IMR-90 (cell line): ENCODE results near the gene ZNF692. TPM values are rescaled to one million over a fixed set of nuclear protein-coding genes. Genes with fewer than 3 reads are reported as not detected.

Experiments
- ATAC-seq: fragments of 200-7000 bp; cut with Tn5 transposase; 2 replicates; pipeline ENCODE4 v1.9.1; 2020; ENCODE audit warnings: low read depth, mild to moderate bottlenecking, moderate library complexity
- BruUV-seq: library from RNA; stranded (reverse); fragments of 400-500 nt; replicated peaks from 2 replicates; lab custom pipeline; 2021; lab: Mats Ljungman, UMichigan
- CTCF ChIA-PET: fragments of 300-600 bp; formaldehyde crosslinking; extraction: SDS; loops from one replicate; lab custom pipeline; 2021; ENCODE audit warnings: antibody characterized with exemption; lab: Yijun Ruan, JAX
- POLR2A ChIA-PET: fragments of 300-600 bp; sonication (Branson Sonifier 250); formaldehyde crosslinking; loops from one replicate; lab custom pipeline; 2022; ENCODE audit warnings: antibody characterized with exemption; ENCODE audit not compliant: unreplicated experiment; lab: Charles Lee
- DNase-seq: peaks from one replicate; pipeline ENCODE4 v3.0.0; 2013
- H2AFZ ChIP-seq: replicated peaks from 2 replicates; pipeline ENCODE3; 2013; ENCODE audit warnings: low read length, mild to moderate bottlenecking; ENCODE audit not compliant: poor library complexity
- H2AK5ac ChIP-seq: 2 replicates; pipeline ENCODE4 v1.6.1; 2013; ENCODE audit warnings: low read depth, low read length, inconsistent platforms
- H2AK9ac ChIP-seq: replicated peaks from 2 replicates; pipeline ENCODE3; 2013; ENCODE audit warnings: mild to moderate bottlenecking, low read depth, low read length, moderate library complexity; ENCODE audit not compliant: poor library complexity
- H2BK120ac ChIP-seq: 2 replicates; pipeline ENCODE4 v1.6.1; 2013; ENCODE audit warnings: low read depth, low read length, inconsistent platforms
- H2BK15ac ChIP-seq: 3 replicates; pipeline ENCODE4 v1.6.1; 2013; ENCODE audit warnings: low read depth, low read length, inconsistent platforms
- H2BK20ac ChIP-seq: 2 replicates; pipeline ENCODE4 v1.6.1; 2013; ENCODE audit warnings: low read depth, mild to moderate bottlenecking, inconsistent platforms, low read length, moderate library complexity
- H2BK5ac ChIP-seq: 2 replicates; pipeline ENCODE4 v1.6.1; 2013; ENCODE audit warnings: mild to moderate bottlenecking, low read depth, low read length, inconsistent platforms; ENCODE audit not compliant: poor library complexity, severe bottlenecking
- H3K14ac ChIP-seq: replicated peaks from 2 replicates; pipeline ENCODE4 v1.6.1; 2013; ENCODE audit warnings: low read depth, low read length, inconsistent platforms
- H3K18ac ChIP-seq: 2 replicates; pipeline ENCODE4 v1.6.1; 2013; ENCODE audit warnings: low read depth, low read length, control low read depth
- H3K23ac ChIP-seq: 2 replicates; pipeline ENCODE4 v1.6.1; 2013; ENCODE audit warnings: low read depth, low read length, inconsistent platforms
- H3K27ac ChIP-seq: 2 replicates; pipeline ENCODE4 v1.5.1; 2013; ENCODE audit warnings: mild to moderate bottlenecking, control low read depth, low read length; ENCODE audit not compliant: insufficient read depth
- H3K27me3 ChIP-seq: 2 replicates; pipeline ENCODE4 v1.6.1; 2013; ENCODE audit warnings: low read length; ENCODE audit not compliant: control insufficient read depth, insufficient read depth
- H3K36me3 ChIP-seq: 2 replicates; pipeline ENCODE4 v1.6.1; 2013; ENCODE audit warnings: low read length, mixed read lengths; ENCODE audit not compliant: control insufficient read depth, insufficient read depth
- H3K4ac ChIP-seq: 2 replicates; pipeline ENCODE4 v1.6.1; 2013; ENCODE audit warnings: low read depth, low read length, inconsistent platforms
- H3K4me1 ChIP-seq: 2 replicates; pipeline ENCODE4 v1.6.1; 2013; ENCODE audit warnings: low read length, mixed read lengths; ENCODE audit not compliant: control insufficient read depth, insufficient read depth
- H3K4me2 ChIP-seq: 2 replicates; pipeline ENCODE4 v1.6.1; 2013; ENCODE audit warnings: low read depth, mild to moderate bottlenecking, control low read depth, low read length, moderate library complexity
- H3K4me3 ChIP-seq: 2 replicates; pipeline ENCODE4 v1.5.1; 2013; ENCODE audit warnings: low read depth, mild to moderate bottlenecking, control low read depth, low read length, moderate library complexity; ENCODE audit not compliant: insufficient read depth
- H3K56ac ChIP-seq: 2 replicates; pipeline ENCODE4 v1.6.1; 2013; ENCODE audit warnings: low read length, inconsistent platforms; ENCODE audit not compliant: insufficient read depth; ENCODE audit errors: extremely low read depth
- H3K79me1 ChIP-seq, 2 experiments: 2 replicates each; pipeline ENCODE4 v1.6.1; 2013; ENCODE audit warnings: low read length in 2 of 2, inconsistent platforms in 1 of 2, low read depth in 1 of 2
- H3K9ac ChIP-seq: 2 replicates; pipeline ENCODE4 v1.6.1; 2013; ENCODE audit warnings: low read depth, low read length, control low read depth
- H3K9me1 ChIP-seq: 2 replicates; pipeline ENCODE4 v1.6.1; 2013; ENCODE audit warnings: low read length, inconsistent platforms; ENCODE audit not compliant: insufficient read depth
- H3K9me3 ChIP-seq: 2 replicates; pipeline ENCODE4 v1.6.1; 2013; ENCODE audit warnings: low read length; ENCODE audit not compliant: control insufficient read depth, insufficient read depth
- H4K20me1 ChIP-seq: 2 replicates; pipeline ENCODE4 v1.6.1; 2013; ENCODE audit warnings: low read length, inconsistent platforms; ENCODE audit not compliant: insufficient read depth
- H4K5ac ChIP-seq: 2 replicates; pipeline ENCODE4 v1.6.1; 2013; ENCODE audit warnings: mild to moderate bottlenecking, low read depth, low read length, control low read depth
- H4K8ac ChIP-seq, 2 experiments: 2 replicates each; pipeline ENCODE4 v1.6.1; 2013; ENCODE audit warnings: low read depth in 2 of 2, low read length in 2 of 2, control low read depth in 1 of 2, inconsistent platforms in 1 of 2
- H4K91ac ChIP-seq: 2 replicates; pipeline ENCODE4 v1.6.1; 2013; ENCODE audit warnings: low read depth, low read length, inconsistent platforms; ENCODE audit not compliant: insufficient read depth
- FOS ChIP-seq: fragments of 150-350 bp; IDR thresholded peaks from 2 replicates; pipeline ENCODE4 v1.6.1; 2016; ENCODE audit warnings: low read depth, low read length
- MXI1 ChIP-seq: IDR thresholded peaks from 2 replicates; pipeline ENCODE4 v1.6.1; 2012; ENCODE audit warnings: low read depth, mild to moderate bottlenecking, low read length, moderate library complexity, borderline replicate concordance
- NFE2L2 ChIP-seq: fragments of 150-350 bp; IDR thresholded peaks from 2 replicates; pipeline ENCODE4 v1.6.1; 2016; ENCODE audit warnings: low read depth, mild to moderate bottlenecking, low read length
- POLR2A ChIP-seq: IDR thresholded peaks from 2 replicates; pipeline ENCODE4 v1.6.1; 2012; ENCODE audit warnings: mild to moderate bottlenecking, low read depth, low read length
- RAD21 ChIP-seq: IDR thresholded peaks from 2 replicates; pipeline ENCODE4 v1.6.1; 2012; ENCODE audit warnings: low read length, improper control_type of control experiment
- RCOR1 ChIP-seq: IDR thresholded peaks from 2 replicates; pipeline ENCODE4 v1.6.1; 2012; ENCODE audit warnings: mild to moderate bottlenecking, low read length, improper control_type of control experiment; ENCODE audit not compliant: insufficient replicate concordance
- RFX5 ChIP-seq: IDR thresholded peaks from 2 replicates; pipeline ENCODE4 v1.8.0; 2012; ENCODE audit warnings: low read depth, mild to moderate bottlenecking, low read length, moderate library complexity
- WGBS, 2 experiments: methylation state at CpG; one replicate each; pipeline versions ENCODE4 v1.1.5 to v1.1.7; 2013; ENCODE audit warnings: missing lambda C conversion rate in 2 of 2; ENCODE audit not compliant: insufficient read length in 1 of 2; ENCODE audit errors: extremely low coverage in 2 of 2; 5-methylcytosine and 5-hydroxymethylcytosine counted together
- dilution Hi-C: fragments of 300-500 bp; cut with HindIII; formaldehyde crosslinking; loops from one replicate; pipeline ENCODE4 v1.14.3; 2018; ENCODE audit warnings: low sequenced_read_pairs; ENCODE audit not compliant: unreplicated experiment
- in situ Hi-C: fragments of 300-500 bp; cut with MboI; formaldehyde crosslinking; loops from 3 replicates; pipeline ENCODE4 v1.14.3; 2019; ENCODE audit warnings: low sequenced_read_pairs, inconsistent platforms, mixed read lengths
- intact Hi-C: fragments of 100-400 bp; cut with micrococcal nuclease; formaldehyde crosslinking; loops from 2 replicates; pipeline ENCODE4 v1.10.0; 2022
- polyA plus RNA-seq, 3 experiments: library from polyadenylated mRNA; depleted of rRNA; stranded (reverse); fragments of >200 nt; gene quantifications; 2 replicates each; pipeline ENCODE4 v1.2.3, GENCODE V29; 2012; ENCODE audit warnings: low replicate concordance in 1 of 3
- total RNA-seq: library from RNA; depleted of rRNA; stranded (reverse); fragments of >200 nt; gene quantifications from 2 replicates; pipeline ENCODE4 v1.2.3, GENCODE V29; 2012
- TF ChIP-seq, protein P1 (sequence below): fragments of 150-350 bp; IDR thresholded peaks from 2 replicates; pipeline ENCODE4 v1.6.1; 2017; ENCODE audit warnings: mild to moderate bottlenecking, antibody characterized with exemption, low read length, low read depth
- TF ChIP-seq, protein P2 (sequence below): conservative IDR thresholded peaks from 2 replicates; pipeline ENCODE4 v1.5.1; 2012; ENCODE audit warnings: mild to moderate bottlenecking, low read depth, low read length, improper control_type of control experiment

ZNF692 gene
- total and polyA plus RNA-seq, 2 of the 4 experiments (the other 2 are of a cell fraction): 7.3 to 50.4 TPM

DNA sequence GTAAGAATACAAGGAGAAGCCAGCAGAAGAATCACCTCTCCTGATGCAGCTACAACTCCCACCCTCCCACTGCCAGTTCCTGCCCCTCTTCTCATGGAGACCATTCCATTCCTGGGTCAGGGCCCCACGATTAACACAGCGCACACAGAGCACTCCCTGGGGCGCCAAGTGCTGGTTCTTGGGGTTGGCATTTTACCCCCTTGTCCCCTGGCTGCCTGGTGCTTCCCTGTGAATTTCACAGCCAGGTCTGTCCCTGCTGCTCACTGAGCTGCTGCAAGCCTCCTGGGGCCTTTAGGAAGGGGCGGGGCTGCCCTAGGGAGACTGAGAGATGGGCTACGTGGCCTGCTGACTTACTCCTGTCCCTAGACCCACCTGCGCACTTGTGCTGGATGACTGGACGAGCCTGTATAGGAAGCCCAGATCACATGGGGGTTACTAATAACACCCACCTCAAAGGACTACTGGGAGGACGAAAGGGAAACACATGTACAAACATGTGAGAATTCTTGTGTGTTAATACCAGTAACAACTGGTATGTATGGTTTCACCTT, 16.0 kb downstream of the ZNF692 start:
- no TSS peak for BruUV-seq
- Histone ChIP-seq H4K20me1 (no peaks in the 10 kb centered on the region), H4K5ac (no peak overlapping the region), H3K14ac (0 out of 2 replicates have a peak overlapping the region, but pooled peaks have one; percentile 91), H3K4me2 (no peak overlapping the region), H2AK9ac (peak overlapping the region; percentile 1), H3K27ac (no peak overlapping the region), H3K4ac (no peak overlapping the region), H3K4me1 (peaks cover 10% of the 10 kb centered on the region), H2BK120ac (no peak overlapping the region), H3K23ac (0 out of 2 replicates have a peak overlapping the region, but pooled peaks have one; percentile 29), H3K4me3 (no peak overlapping the region), H4K91ac (no peak overlapping the region), H3K9me3 (no peaks in the 10 kb centered on the region), H3K27me3 (no peaks in the 10 kb centered on the region), H2BK5ac (no peak overlapping the region), H3K9me1 (0 out of 2 replicates have a peak, but pooled peaks cover 3% of the 10 kb centered on the region), H3K18ac (no peak overlapping the region), H2BK15ac (no peak overlapping the region), H3K9ac (no peak overlapping the region), H3K79me1 (peaks cover 36 to 47% of the 10 kb centered on the region in 2 experiments), H2AK5ac (0 out of 2 replicates have a peak overlapping the region, but pooled peaks have one; percentile 5), H3K56ac (no peak overlapping the region), H4K8ac (peak overlapping the region in 1 of 2 experiments; percentile 86; a peak in 2 of 4 replicates), H2BK20ac (no peak overlapping the region), H2AFZ (peak overlapping the region; percentile 79), H3K36me3 (peaks cover 25% of the 10 kb centered on the region)
- in situ Hi-C loops (no loop called here), dilution Hi-C loops (no loop called here), intact Hi-C loops (no loop called here)
- no CpG with 5 or more reads among the region's 8 CpGs for WGBS, 2 experiments
- TF ChIP-seq NFE2L2 (no peak), MXI1 (no peak), RFX5 (no peak), RCOR1 (no peak), POLR2A (no peak), FOS (no peak), RAD21 (no peak)
- TF ChIP-seq, protein P1, sequence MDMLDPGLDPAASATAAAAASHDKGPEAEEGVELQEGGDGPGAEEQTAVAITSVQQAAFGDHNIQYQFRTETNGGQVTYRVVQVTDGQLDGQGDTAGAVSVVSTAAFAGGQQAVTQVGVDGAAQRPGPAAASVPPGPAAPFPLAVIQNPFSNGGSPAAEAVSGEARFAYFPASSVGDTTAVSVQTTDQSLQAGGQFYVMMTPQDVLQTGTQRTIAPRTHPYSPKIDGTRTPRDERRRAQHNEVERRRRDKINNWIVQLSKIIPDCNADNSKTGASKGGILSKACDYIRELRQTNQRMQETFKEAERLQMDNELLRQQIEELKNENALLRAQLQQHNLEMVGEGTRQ: no peak
- TF ChIP-seq, protein P2, sequence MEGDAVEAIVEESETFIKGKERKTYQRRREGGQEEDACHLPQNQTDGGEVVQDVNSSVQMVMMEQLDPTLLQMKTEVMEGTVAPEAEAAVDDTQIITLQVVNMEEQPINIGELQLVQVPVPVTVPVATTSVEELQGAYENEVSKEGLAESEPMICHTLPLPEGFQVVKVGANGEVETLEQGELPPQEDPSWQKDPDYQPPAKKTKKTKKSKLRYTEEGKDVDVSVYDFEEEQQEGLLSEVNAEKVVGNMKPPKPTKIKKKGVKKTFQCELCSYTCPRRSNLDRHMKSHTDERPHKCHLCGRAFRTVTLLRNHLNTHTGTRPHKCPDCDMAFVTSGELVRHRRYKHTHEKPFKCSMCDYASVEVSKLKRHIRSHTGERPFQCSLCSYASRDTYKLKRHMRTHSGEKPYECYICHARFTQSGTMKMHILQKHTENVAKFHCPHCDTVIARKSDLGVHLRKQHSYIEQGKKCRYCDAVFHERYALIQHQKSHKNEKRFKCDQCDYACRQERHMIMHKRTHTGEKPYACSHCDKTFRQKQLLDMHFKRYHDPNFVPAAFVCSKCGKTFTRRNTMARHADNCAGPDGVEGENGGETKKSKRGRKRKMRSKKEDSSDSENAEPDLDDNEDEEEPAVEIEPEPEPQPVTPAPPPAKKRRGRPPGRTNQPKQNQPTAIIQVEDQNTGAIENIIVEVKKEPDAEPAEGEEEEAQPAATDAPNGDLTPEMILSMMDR: no peak
- CTCF ChIA-PET: interaction anchor here (1.1 to 1.4 kb wide), 2 partner anchors 15 to 17 kb away, joined by 4 read pairs; partner anchors contain the start of gene SH3BP5L
- ATAC-seq (no peak), DNase-seq (no peak)
- POLR2A ChIA-PET: no interaction called here
